K562 (cell line): ENCODE results near the gene DNMT3L. TPM values are rescaled to one million over a fixed set of nuclear protein-coding genes. Genes with fewer than 3 reads are reported as not detected.

Experiments used
- ATF7 ChIP-seq: fragments of 450-650 bp; IDR thresholded peaks from 2 replicates; pipeline ENCODE4 v1.7.1; 2014; ENCODE audit warnings: mild to moderate bottlenecking, moderate library complexity
- CHD1 ChIP-seq: fragments of 200-600 bp; sonication (generic); IDR thresholded peaks from one replicate; pipeline ENCODE4 v1.6.1; 2012; ENCODE audit warnings: mild to moderate bottlenecking, moderate library complexity, low read length, inconsistent platforms
- EP400 ChIP-seq: fragments of 450-650 bp; IDR thresholded peaks from 2 replicates; pipeline ENCODE4 v1.6.1; 2017; ENCODE audit warnings: antibody characterized with exemption, mild to moderate bottlenecking, moderate library complexity
- GABPA ChIP-seq: fragments of 200-800 bp; sonication (Bioruptor generic); conservative IDR thresholded peaks from 2 replicates; pipeline ENCODE4 v1.6.1; 2016; ENCODE audit warnings: low read depth, missing genetic modification characterization, missing compliant biosample characterization
- MAFF ChIP-seq: IDR thresholded peaks from 2 replicates; pipeline ENCODE4 v1.6.1; 2012; ENCODE audit warnings: low read length, improper control_type of control experiment
- MAZ ChIP-seq, 2 experiments: fragments of 450-650 bp in 1 of 2; sonication (generic) in 1 of 2; formaldehyde crosslinking; IDR thresholded peaks in 1 of 2; conservative IDR thresholded peaks in 1 of 2; 2 replicates each; pipeline versions ENCODE4 v1.4.0 to v1.5.0; 2020; ENCODE audit warnings: mild to moderate bottlenecking in 1 of 2, missing genetic modification reagents in 1 of 2
- MTA3 ChIP-seq: fragments of 450-650 bp; formaldehyde crosslinking; IDR thresholded peaks from 2 replicates; pipeline ENCODE4 v1.6.1; 2017; ENCODE audit warnings: mild to moderate bottlenecking, borderline replicate concordance
- NR3C1 ChIP-seq: sonication (generic); formaldehyde crosslinking; IDR thresholded peaks from 2 replicates; pipeline ENCODE4 v1.8.1; 2022; ENCODE audit warnings: missing genetic modification reagents
- PCBP1 ChIP-seq: fragments of 200-400 bp; formaldehyde crosslinking; IDR thresholded peaks from 2 replicates; pipeline ENCODE4 v1.6.1; 2018; ENCODE audit warnings: mild to moderate bottlenecking, low read depth, low read length; ENCODE audit not compliant: poor library complexity, severe bottlenecking
- PHF20 ChIP-seq: fragments of 450-650 bp; IDR thresholded peaks from 2 replicates; pipeline ENCODE4 v1.6.1; 2018; ENCODE audit not compliant: partially characterized antibody
- POLR2A ChIP-seq: fragments of 450-650 bp; conservative IDR thresholded peaks from 2 replicates; pipeline ENCODE4 v1.6.1; 2016
- RB1 ChIP-seq: fragments of 450-650 bp; IDR thresholded peaks from 2 replicates; pipeline ENCODE4 v1.6.1; 2017; ENCODE audit warnings: low read depth, mild to moderate bottlenecking
- ZBTB17 ChIP-seq: fragments of 450-650 bp; formaldehyde crosslinking; IDR thresholded peaks from 2 replicates; pipeline ENCODE4 v1.4.0; 2020; ENCODE audit warnings: mild to moderate bottlenecking
- ZNF41 ChIP-seq: fragments of 250-450 bp; sonication (Bioruptor Pico); conservative IDR thresholded peaks from 2 replicates; pipeline ENCODE4 v1.4.0; 2020; ENCODE audit warnings: mild to moderate bottlenecking
- polyA plus RNA-seq, 8 experiments: library from polyadenylated mRNA; depleted of rRNA in 4 of 8; stranded (reverse) in 5 of 8; unstranded in 3 of 8; fragments of >200 nt; fragmentation: Nextera tagmentation in 2 of 8; fragmentation: Illumina TruSeq in 1 of 8; extraction: Ambion mirVana in 2 of 8; extraction: Trizol in 1 of 8; gene quantifications; 2 replicates each; pipeline versions ENCODE4 v1.2.1 to v1.2.3, GENCODE V29; 2011 to 2014; ENCODE audit warnings: inconsistent platforms in 1 of 8, missing spikeins in 1 of 8
- total RNA-seq, 7 experiments: library from RNA; depleted of rRNA in 6 of 7; stranded (reverse); fragments of >200 nt in 6 of 7; fragmentation: Illumina TruSeq in 2 of 7; extraction: Trizol in 2 of 7; gene quantifications; 2 replicates each; pipeline versions ENCODE4 v1.2.1 to v1.2.3, GENCODE V29; 2011 to 2021; ENCODE audit warnings: low replicate concordance in 1 of 7
- TF ChIP-seq, protein P1 (sequence below): sonication (generic); formaldehyde crosslinking; IDR thresholded peaks from 2 replicates; pipeline ENCODE4 v1.8.0; 2022; ENCODE audit warnings: mild to moderate bottlenecking, missing genetic modification reagents
- TF ChIP-seq, protein P2 (sequence below), 2 experiments: fragments of 450-650 bp in 1 of 2; sonication (generic) in 1 of 2; formaldehyde crosslinking in 1 of 2; IDR thresholded peaks in 1 of 2; conservative IDR thresholded peaks in 1 of 2; 2 replicates each; pipeline versions ENCODE4 v1.6.1 to v1.8.1; 2016 to 2023; ENCODE audit warnings: mild to moderate bottlenecking in 2 of 2, moderate library complexity in 2 of 2, inconsistent platforms in 1 of 2, missing genetic modification reagents in 1 of 2
- TF ChIP-seq, protein P3 (sequence below): fragments of 450-650 bp; IDR thresholded peaks from 2 replicates; pipeline ENCODE4 v1.6.1; 2016
- TF ChIP-seq, protein P4 (sequence below): fragments of 450-650 bp; IDR thresholded peaks from 2 replicates; pipeline ENCODE4 v1.7.1; 2018; ENCODE audit warnings: mild to moderate bottlenecking, low read depth; ENCODE audit not compliant: partially characterized antibody

DNMT3L gene
- total and polyA plus RNA-seq, 9 of the 15 experiments (the other 6 are each of a cell fraction or from before 2014, with no cell fraction given) = 0.08 TPM; not detected in 8

DNA sequence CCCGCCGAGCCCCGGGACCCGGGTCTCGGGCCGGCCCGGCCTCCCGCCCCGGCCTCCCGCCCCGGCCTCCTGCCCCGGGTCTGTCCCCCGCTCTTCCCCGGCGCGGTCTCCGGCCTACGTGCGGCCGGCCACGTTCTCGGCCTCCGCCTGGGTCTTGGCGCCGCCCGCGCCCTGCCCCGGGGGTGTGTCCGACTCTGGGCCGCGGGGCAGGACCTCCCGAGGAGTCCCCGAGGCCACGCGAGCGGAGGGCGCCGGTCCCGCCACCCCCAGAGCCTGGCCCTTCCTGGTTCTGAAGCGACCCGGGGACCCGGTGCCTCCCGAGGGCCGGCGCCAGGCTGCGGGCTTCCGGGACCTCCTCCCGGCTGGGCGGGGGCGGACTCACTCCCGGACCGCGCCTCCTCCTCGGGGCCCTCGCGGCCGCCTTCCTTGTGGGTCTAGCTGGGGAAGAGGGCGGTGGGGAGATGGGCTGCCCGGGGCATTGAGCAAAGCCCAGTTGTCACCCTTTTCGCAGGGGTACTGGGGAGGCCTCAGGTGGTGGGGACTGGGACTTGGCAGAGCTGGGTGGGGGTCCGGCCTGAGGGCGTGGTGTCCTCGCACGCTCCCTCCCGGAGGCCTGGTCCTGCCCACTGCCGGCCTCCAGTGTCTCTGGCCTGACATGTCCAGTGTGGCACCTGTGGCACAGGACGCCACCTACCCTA lies 38.7 kb upstream of the DNMT3L start (continued):
- TF ChIP-seq, protein P1, sequence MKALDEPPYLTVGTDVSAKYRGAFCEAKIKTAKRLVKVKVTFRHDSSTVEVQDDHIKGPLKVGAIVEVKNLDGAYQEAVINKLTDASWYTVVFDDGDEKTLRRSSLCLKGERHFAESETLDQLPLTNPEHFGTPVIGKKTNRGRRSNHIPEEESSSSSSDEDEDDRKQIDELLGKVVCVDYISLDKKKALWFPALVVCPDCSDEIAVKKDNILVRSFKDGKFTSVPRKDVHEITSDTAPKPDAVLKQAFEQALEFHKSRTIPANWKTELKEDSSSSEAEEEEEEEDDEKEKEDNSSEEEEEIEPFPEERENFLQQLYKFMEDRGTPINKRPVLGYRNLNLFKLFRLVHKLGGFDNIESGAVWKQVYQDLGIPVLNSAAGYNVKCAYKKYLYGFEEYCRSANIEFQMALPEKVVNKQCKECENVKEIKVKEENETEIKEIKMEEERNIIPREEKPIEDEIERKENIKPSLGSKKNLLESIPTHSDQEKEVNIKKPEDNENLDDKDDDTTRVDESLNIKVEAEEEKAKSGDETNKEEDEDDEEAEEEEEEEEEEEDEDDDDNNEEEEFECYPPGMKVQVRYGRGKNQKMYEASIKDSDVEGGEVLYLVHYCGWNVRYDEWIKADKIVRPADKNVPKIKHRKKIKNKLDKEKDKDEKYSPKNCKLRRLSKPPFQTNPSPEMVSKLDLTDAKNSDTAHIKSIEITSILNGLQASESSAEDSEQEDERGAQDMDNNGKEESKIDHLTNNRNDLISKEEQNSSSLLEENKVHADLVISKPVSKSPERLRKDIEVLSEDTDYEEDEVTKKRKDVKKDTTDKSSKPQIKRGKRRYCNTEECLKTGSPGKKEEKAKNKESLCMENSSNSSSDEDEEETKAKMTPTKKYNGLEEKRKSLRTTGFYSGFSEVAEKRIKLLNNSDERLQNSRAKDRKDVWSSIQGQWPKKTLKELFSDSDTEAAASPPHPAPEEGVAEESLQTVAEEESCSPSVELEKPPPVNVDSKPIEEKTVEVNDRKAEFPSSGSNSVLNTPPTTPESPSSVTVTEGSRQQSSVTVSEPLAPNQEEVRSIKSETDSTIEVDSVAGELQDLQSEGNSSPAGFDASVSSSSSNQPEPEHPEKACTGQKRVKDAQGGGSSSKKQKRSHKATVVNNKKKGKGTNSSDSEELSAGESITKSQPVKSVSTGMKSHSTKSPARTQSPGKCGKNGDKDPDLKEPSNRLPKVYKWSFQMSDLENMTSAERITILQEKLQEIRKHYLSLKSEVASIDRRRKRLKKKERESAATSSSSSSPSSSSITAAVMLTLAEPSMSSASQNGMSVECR (CRISPR knock-in tag) = peak; percentile 81
- TF ChIP-seq ZBTB17 (CRISPR knock-in tag) (0 out of 2 replicates have a peak, but pooled peaks have one; percentile 53), MTA3 (0 out of 2 replicates have a peak, but pooled peaks have one; percentile 37), RB1 (peak; percentile 49; the same call in 1 of the 2 replicates), ZNF41 (CRISPR knock-in tag) (no peak), MAFF (no peak), GABPA (tag) (peak; percentile 64), EP400 (no peak), POLR2A (peak; percentile 67), CHD1 (peak; percentile 72), NR3C1 (CRISPR knock-in tag) (0 out of 2 replicates have a peak, but pooled peaks have one; percentile 48), PCBP1 (peak; percentile 89), PHF20 (peak; percentile 22), ATF7 (0 out of 2 replicates have a peak, but pooled peaks have one; percentile 16), MAZ (CRISPR knock-in tag; conservative IDR thresholded peaks at IDR 0.05 in 1 of 2, IDR thresholded peaks at IDR 0.05 in 1 of 2) (peak; percentile 81 to 87)
- TF ChIP-seq, protein P2, sequence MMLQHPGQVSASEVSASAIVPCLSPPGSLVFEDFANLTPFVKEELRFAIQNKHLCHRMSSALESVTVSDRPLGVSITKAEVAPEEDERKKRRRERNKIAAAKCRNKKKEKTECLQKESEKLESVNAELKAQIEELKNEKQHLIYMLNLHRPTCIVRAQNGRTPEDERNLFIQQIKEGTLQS (IDR thresholded peaks at IDR 0.05) = no peak
- TF ChIP-seq, protein P2 (CRISPR knock-in tag; conservative IDR thresholded peaks at IDR 0.05) = no peak
- TF ChIP-seq, protein P3, sequence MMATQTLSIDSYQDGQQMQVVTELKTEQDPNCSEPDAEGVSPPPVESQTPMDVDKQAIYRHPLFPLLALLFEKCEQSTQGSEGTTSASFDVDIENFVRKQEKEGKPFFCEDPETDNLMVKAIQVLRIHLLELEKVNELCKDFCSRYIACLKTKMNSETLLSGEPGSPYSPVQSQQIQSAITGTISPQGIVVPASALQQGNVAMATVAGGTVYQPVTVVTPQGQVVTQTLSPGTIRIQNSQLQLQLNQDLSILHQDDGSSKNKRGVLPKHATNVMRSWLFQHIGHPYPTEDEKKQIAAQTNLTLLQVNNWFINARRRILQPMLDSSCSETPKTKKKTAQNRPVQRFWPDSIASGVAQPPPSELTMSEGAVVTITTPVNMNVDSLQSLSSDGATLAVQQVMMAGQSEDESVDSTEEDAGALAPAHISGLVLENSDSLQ = no peak
- TF ChIP-seq, protein P4, sequence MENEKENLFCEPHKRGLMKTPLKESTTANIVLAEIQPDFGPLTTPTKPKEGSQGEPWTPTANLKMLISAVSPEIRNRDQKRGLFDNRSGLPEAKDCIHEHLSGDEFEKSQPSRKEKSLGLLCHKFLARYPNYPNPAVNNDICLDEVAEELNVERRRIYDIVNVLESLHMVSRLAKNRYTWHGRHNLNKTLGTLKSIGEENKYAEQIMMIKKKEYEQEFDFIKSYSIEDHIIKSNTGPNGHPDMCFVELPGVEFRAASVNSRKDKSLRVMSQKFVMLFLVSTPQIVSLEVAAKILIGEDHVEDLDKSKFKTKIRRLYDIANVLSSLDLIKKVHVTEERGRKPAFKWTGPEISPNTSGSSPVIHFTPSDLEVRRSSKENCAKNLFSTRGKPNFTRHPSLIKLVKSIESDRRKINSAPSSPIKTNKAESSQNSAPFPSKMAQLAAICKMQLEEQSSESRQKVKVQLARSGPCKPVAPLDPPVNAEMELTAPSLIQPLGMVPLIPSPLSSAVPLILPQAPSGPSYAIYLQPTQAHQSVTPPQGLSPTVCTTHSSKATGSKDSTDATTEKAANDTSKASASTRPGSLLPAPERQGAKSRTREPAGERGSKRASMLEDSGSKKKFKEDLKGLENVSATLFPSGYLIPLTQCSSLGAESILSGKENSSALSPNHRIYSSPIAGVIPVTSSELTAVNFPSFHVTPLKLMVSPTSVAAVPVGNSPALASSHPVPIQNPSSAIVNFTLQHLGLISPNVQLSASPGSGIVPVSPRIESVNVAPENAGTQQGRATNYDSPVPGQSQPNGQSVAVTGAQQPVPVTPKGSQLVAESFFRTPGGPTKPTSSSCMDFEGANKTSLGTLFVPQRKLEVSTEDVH = no peak
